HG02884 (cell line): ENCODE measurements around the gene KIAA2012.
"Not testable (repeated sequence)": the region's sequence is repeated elsewhere in the genome, so short reads cannot be mapped to it uniquely, and the experiment has no call there.

Experiments
- ATAC-seq: cut with Tn5 transposase; IDR thresholded peaks from one replicate; pipeline ENCODE4 v1.9.1; 2021; ENCODE audit warnings: mild to moderate bottlenecking, moderate library complexity; ENCODE audit not compliant: unreplicated experiment

KIAA2012 gene

GRCh38 chr2:202186641-202187202 lies 113.7 kb downstream of the KIAA2012 start:
- no peak for ATAC-seq

GRCh38 chr2:202187570-202187969 lies 114.5 kb downstream of the KIAA2012 start:
- no peak for ATAC-seq

DNA sequence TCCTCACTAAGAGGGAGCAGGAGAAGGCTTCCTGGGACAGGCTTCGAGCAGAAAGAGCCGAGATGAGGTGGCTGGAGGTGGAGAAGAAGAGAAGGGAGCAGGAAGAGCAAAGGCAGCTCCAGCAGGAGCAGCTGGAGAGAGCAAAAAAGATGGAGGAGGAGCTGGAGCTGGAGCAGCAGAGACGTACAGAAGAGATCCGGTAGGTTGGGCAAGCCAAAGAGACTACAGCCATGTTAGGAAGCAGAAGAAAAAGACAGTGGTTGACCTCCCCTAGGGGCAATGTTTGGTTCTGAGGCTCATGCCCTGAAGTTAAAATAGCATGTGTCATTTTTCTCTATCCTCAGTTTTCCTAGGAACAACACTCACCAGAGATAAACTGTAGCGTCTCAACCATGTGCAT lies 120.2 kb downstream of the KIAA2012 start:
- ATAC-seq: no peak

DNA sequence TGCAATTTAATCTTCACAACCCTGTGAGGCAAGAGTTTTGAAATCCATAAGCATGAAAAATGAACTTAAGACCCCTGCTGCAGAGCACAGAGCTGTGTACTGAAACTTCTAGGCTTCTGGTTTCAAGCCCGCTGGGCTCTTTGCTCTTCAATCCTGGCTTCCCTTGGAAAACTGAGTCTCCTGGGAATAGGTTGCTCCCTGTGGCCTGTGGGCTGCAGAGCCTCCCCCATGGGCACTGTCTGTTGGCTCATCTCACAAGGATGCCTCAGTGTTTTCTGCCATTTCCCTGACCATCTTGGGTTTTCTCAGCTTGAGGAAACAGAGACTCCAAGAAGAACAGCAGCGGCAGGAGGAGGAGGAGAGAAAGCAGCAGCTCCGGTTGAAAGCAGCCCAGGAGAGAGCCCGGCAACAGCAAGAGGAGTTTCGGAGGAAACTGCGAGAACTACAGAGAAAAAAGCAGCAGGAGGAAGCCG lies 120.9 kb downstream of the KIAA2012 start:
- ATAC-seq: no peak

GRCh38 chr2:202194418-202194817 lies 121.4 kb downstream of the KIAA2012 start:
- ATAC-seq: no peak

DNA sequence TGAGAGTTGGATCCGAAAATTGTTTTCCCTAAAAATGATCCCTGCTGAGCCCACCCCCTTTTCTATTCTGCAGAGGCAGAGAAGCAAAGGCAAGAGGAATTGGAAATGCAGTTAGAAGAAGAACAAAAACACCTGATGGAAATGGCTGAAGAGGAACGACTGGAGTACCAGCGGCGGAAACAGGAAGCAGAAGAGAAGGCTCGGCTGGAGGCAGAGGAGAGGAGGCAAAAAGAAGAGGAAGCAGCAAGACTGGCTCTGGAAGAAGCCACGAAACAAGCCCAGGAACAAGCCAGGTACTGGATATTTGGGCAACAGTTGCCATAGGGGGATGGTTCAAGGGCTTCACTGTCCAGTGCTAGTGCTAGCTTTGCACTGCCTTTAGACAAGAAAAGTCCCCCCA lies 123.7 kb downstream of the KIAA2012 start:
- ATAC-seq: no peak

GRCh38 chr2:202201220-202202160 lies 128.4 kb downstream of the KIAA2012 start:
- ATAC-seq: no peak

GRCh38 chr2:202203348-202203747 lies 130.3 kb downstream of the KIAA2012 start:
- ATAC-seq: no peak

GRCh38 chr2:202204855-202205254 lies 131.8 kb downstream of the KIAA2012 start:
- ATAC-seq: no peak

- no peak for ATAC-seq
Observed at GRCh38 chr2:202208526-202208925, 135.5 kb downstream of the KIAA2012 start.

DNA sequence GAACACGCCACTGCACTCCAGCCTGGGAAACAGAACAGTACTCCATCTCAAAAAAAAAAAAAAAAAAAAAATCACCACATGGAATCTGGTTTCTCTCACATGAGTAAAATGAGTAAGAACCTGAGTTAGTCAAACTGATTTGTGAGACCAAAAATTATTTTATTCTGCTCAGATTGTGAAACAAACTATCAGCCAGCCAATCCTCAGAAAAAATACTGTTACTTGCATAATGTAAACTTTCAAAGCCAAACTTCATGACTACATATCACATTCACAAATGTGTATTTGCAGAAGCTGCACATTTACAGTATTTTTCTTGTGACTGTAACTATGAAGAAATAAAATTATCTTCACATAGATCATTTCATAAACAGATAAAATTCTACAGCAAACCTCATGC lies 142.1 kb downstream of the KIAA2012 start:
- no peak for ATAC-seq

- ATAC-seq: no peak
Observed at GRCh38 chr2:202221873-202222272, 148.8 kb downstream of the KIAA2012 start.

GRCh38 chr2:202237787-202238233 lies 164.8 kb downstream of the KIAA2012 start:
- ATAC-seq: peak; percentile 24

DNA sequence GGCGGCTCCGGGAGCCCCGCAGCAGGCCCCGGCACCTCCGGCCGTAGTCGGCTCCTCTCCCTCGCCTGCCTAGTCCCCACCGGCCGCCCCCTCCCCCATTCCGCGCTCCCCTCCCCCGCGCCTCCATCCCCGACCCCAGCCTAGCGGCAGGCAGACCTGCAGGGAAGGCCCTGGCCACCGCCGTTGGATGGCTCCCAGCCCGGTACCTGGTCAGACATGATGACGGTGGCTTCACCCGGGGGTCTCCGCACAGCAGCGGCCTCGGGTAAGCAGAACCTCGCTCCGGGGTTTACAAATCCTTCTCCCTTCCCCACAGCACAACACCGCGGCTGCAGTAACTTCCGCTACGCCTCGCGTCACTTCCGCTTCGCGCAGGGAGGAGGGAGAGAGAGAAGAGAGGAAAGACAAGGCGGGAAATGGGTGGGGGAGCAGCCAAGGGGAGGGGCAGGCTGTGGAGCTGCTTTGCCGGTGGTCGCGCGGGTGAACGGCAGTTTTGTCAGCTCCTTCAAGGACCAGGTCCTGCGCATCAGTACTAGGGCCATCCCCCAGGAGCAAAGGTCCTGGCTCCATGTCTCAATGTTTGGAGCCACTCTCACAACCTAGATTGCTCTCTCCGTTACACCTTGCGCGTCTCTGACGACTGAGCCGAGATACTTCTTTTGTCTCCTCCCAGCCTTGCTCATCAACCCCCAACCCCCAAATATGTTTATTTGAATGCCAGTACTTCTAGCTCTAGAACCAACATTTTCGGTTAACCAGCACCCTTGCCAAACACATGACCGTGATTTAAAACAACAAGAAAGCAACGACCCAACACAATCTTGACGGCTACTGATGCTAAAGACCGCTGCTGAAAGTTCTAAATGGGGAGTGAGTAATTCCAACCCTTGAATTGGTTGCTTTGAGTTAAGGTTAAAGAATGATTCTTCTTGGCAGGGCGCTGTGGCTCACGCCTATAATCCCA lies 165.5 kb downstream of the KIAA2012 start, which contains the start of gene SUMO1:
Gene SUMO1, minus strand, starts transcription at position 364 of the 964 bp plus-strand sequence. Its CDS starts 146 bp downstream, at position 218.
- peak; percentile 97 for ATAC-seq

DNA sequence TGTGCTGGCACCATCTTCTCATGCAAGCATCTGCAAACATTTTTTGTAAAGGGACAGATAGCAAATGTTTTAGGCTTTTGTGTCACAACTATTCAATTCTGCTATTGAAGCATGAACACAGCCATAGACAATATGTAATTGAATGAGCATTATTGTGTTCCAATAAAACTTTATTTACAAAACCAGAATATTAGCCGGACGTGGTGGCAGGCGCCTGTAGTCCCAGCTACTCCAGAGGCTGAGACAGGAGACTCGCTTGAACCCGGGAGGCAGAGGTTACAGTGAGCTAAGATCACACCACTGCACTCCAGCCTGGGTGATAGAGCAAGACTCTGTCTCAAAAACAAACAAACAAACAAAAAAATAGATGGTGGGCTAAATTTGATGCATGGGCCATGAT lies 174.7 kb downstream of the KIAA2012 start:
- not testable (repeated sequence) for ATAC-seq

DNA sequence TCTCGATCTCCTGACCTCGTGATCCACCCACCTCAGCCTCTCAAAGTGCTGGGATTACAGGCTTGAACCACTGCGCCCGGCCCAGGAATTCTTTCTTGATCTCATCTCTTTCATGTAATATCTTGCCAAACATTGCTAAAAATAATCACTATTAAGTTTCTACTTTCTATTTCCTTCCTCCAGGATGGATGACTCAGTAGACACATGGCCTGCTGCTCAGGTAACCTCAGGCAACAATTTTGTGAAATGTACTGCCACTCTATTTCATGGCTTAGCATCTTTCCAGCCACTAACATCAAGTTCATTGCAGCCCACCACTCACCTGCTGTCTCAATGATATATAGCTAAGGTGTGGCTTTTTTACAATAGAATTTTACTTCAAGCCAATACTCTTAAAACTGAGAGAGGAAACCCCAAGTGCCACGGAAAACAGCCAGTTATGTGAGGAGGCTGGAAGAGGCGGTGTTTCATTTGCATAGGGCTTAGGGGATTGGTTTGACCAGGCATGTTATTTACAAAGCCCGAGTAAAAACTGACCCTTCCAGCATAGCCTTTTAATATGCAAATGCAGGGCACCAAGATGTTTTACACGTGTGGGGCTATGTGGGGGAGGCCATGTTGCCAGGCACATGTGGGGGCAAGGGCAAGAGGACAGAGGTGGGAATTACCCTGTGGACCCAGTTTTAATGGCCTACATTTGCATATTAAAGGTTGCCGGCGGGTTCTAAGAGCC lies 176.6 kb downstream of the KIAA2012 start:
- no peak for ATAC-seq

DNA sequence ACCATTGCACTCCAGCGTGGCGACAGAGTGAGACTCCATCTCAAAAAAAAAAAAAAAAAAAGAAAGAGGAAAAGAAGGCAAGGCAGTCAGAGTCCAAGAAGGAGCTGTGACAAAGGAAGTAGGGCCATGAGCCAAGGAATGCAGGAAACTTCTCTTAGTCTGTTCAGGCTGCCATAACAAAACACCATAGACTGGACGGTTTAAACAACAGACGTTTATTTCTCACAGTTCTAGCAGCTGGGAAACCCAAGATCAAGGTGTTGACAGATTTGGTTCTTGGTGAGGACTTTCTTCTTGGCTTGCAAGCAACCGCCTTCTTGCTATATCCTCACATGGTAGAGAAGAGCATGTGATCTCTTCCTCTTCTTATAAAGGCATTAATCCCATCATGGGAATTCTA lies 178.4 kb downstream of the KIAA2012 start:
- no peak for ATAC-seq
